HG03066 (cell line): Measurements from ENCODE around the gene EXOSC1.
"Not testable (repeated sequence)": the region's sequence is repeated elsewhere in the genome, so short reads cannot be mapped to it uniquely, and the experiment has no call there.

Experiments
- ATAC-seq: cut with Tn5 transposase; IDR thresholded peaks from one replicate; pipeline ENCODE4 v1.9.1; 2021; ENCODE audit warnings: low read depth; ENCODE audit not compliant: unreplicated experiment

Gene EXOSC1

GRCh38 chr10:97445722-97446639 lies at the start of gene EXOSC1, which contains the start of gene ZDHHC16:
Gene EXOSC1, minus strand, starts transcription at chr10:97446006. Its CDS starts 21 bp downstream, at chr10:97445985.
Gene ZDHHC16, plus strand, starts transcription at chr10:97446175. Its CDS starts 5,501 bp downstream, at chr10:97451676.
- ATAC-seq: peak; percentile 98

- no peak for ATAC-seq
These were observed 49.2 kb upstream of the EXOSC1 start for GRCh38 chr10:97494863-97495506.

- ATAC-seq: no peak
These were observed 48.3 kb upstream of the EXOSC1 start for GRCh38 chr10:97494151-97494550.

- ATAC-seq: no peak
These were observed 44.8 kb upstream of the EXOSC1 start for GRCh38 chr10:97490592-97490991.

GRCh38 chr10:97485647-97486281 lies 40.0 kb upstream of the EXOSC1 start:
- ATAC-seq: no peak

GRCh38 chr10:97483921-97484320 lies 38.1 kb upstream of the EXOSC1 start:
- no peak for ATAC-seq

GRCh38 chr10:97483506-97483905 lies 37.7 kb upstream of the EXOSC1 start:
- ATAC-seq: no peak

GRCh38 chr10:97482381-97482780 lies 36.6 kb upstream of the EXOSC1 start:
- no peak for ATAC-seq

GRCh38 chr10:97481071-97481470 lies 35.3 kb upstream of the EXOSC1 start:
- no peak for ATAC-seq

GRCh38 chr10:97479939-97480338 lies 34.1 kb upstream of the EXOSC1 start:
- no peak for ATAC-seq

- not testable (repeated sequence) for ATAC-seq
These were observed 33.6 kb upstream of the EXOSC1 start for GRCh38 chr10:97479410-97479809.

GRCh38 chr10:97475936-97476594 lies 30.3 kb upstream of the EXOSC1 start:
- ATAC-seq: no peak

GRCh38 chr10:97474918-97475317 lies 29.1 kb upstream of the EXOSC1 start:
- no peak for ATAC-seq

GRCh38 chr10:97468781-97469180 lies 23.0 kb upstream of the EXOSC1 start:
- not testable (repeated sequence) for ATAC-seq

- no peak for ATAC-seq
These were observed 22.4 kb upstream of the EXOSC1 start for GRCh38 chr10:97468162-97468561.

- ATAC-seq: no peak
These were observed 20.9 kb upstream of the EXOSC1 start for GRCh38 chr10:97466755-97467154.

GRCh38 chr10:97465982-97466381 lies 20.2 kb upstream of the EXOSC1 start:
- ATAC-seq: no peak

GRCh38 chr10:97464226-97464625 lies 18.4 kb upstream of the EXOSC1 start:
- no peak for ATAC-seq

GRCh38 chr10:97463363-97464132 lies 17.7 kb upstream of the EXOSC1 start:
- ATAC-seq: no peak

GRCh38 chr10:97462309-97462708 lies 16.5 kb upstream of the EXOSC1 start:
- no peak for ATAC-seq
